Stimulated activated CD4-positive, alpha-beta T cell treated with anti-CD3 and anti-CD28 coated beads, Interleukin-15, amount 100 ng/mL, for 48 hours (primary cell): ENCODE measurements around the gene VSTM2B.

Experiments
- DNase-seq, 2 donors: peaks; one replicate each; pipeline ENCODE4 v3.0.0-alpha.2; 2020; ENCODE audit warnings: low read depth in 2 of 2

The VSTM2B gene

GRCh38 chr19:29591670-29592069 lies 65.9 kb downstream of the VSTM2B start:
- no peak for DNase-seq

- DNase-seq, result no peak
These were observed 68.1 kb downstream of the VSTM2B start for GRCh38 chr19:29593869-29594268.

GRCh38 chr19:29596080-29596727 lies 70.4 kb downstream of the VSTM2B start:
- DNase-seq, result no peak

GRCh38 chr19:29596885-29597525 lies 71.2 kb downstream of the VSTM2B start:
- no peak for DNase-seq

GRCh38 chr19:29598036-29598435 lies 72.2 kb downstream of the VSTM2B start:
- DNase-seq, result no peak

- no peak for DNase-seq
These were observed 72.7 kb downstream of the VSTM2B start for GRCh38 chr19:29598496-29598895.

- no peak for DNase-seq
These were observed 77.5 kb downstream of the VSTM2B start for GRCh38 chr19:29603308-29603707.

GRCh38 chr19:29605653-29606419 lies 80.0 kb downstream of the VSTM2B start, which contains the start of gene POP4:
TSS of gene POP4 (plus strand) at chr19:29606283. CDS start at chr19:29606319, 36 bp downstream.
- DNase-seq, result peak; percentile 97 to 98

GRCh38 chr19:29606420-29606747 lies 80.6 kb downstream of the VSTM2B start:
- no peak for DNase-seq

- no peak for DNase-seq
These were observed 83.8 kb downstream of the VSTM2B start for GRCh38 chr19:29609636-29610035.

- no peak for DNase-seq
These were observed 84.4 kb downstream of the VSTM2B start for GRCh38 chr19:29610213-29610573.

GRCh38 chr19:29610574-29611271 lies 84.9 kb downstream of the VSTM2B start:
- DNase-seq, result peak; percentile 70 to 84

- no peak for DNase-seq
These were observed 86.3 kb downstream of the VSTM2B start for GRCh38 chr19:29612121-29612520.

GRCh38 chr19:29612801-29613595 lies 87.2 kb downstream of the VSTM2B start:
- no peak for DNase-seq

GRCh38 chr19:29614046-29614445 lies 88.3 kb downstream of the VSTM2B start:
- DNase-seq, result no peak
